Left lung (tissue), 10 donors: Measurements from ENCODE around the gene CHIA. TPM values are rescaled to one million over a fixed set of nuclear protein-coding genes. Genes with fewer than 3 reads are reported as not detected.

Source experiments
- ATAC-seq: fragments of 200-7000 bp; cut with Tn5 transposase; one replicate; pipeline ENCODE4 v1.9.1; 2020; ENCODE audit warnings: moderate library complexity
- DNase-seq, 4 donors: peaks; one replicate each; pipeline ENCODE4 v3.0.0-alpha.2; 2013 to 2020
- H3K27ac ChIP-seq, 2 donors: fragments of 200-600 bp; sonication (generic) in 1 of 2; one replicate each; pipeline versions ENCODE4 v1.5.0 to v1.8.0; 2020 to 2021
- H3K27me3 ChIP-seq, 2 donors: fragments of 200-600 bp; sonication (generic) in 1 of 2; one replicate each; pipeline versions ENCODE4 v1.5.0 to v1.8.0; 2020 to 2021
- H3K36me3 ChIP-seq, 2 donors: fragments of 200-600 bp; sonication (generic) in 1 of 2; one replicate each; pipeline versions ENCODE4 v1.5.0 to v1.8.0; 2020 to 2021
- H3K4me1 ChIP-seq, 2 donors: fragments of 200-600 bp; one replicate each; pipeline ENCODE4 v1.8.0; 2021
- H3K4me3 ChIP-seq, 2 donors: fragments of 200-600 bp; sonication (generic) in 1 of 2; one replicate each; pipeline versions ENCODE4 v1.5.0 to v1.8.0; 2020 to 2021; ENCODE audit warnings: mild to moderate bottlenecking in 1 of 2
- H3K9me3 ChIP-seq, 2 donors: fragments of 200-600 bp; sonication (generic) in 1 of 2; one replicate each; pipeline versions ENCODE4 v1.5.0 to v1.8.0; 2020 to 2021
- intact Hi-C, 2 donors: fragments of 100-400 bp; cut with DNase I; formaldehyde crosslinking; loops; one replicate each; pipeline versions ENCODE4 v1.11.2 to v1.14.2; 2022
- polyA plus RNA-seq, 6 donors: library from polyadenylated mRNA; unstranded; fragments of 120-200 nt; gene quantifications; one replicate each; pipeline ENCODE4 v1.2.1, GENCODE V29; 2013; ENCODE audit not compliant: insufficient read length in 6 of 6
- total RNA-seq, 2 donors: library from RNA; stranded (reverse); fragmentation: NEBNext Ultra II Directional; extraction: Animal tissue kit (Norgen Biotek cat#: 25700); gene quantifications; one replicate each; pipeline ENCODE4 v1.2.1, GENCODE V29; 2021
- TF ChIP-seq, protein P1 (sequence below), 2 donors: fragments of 200-600 bp; sonication (generic) in 1 of 2; IDR thresholded peaks; one replicate each; pipeline versions ENCODE4 v1.5.0 to v1.8.0; 2021; ENCODE audit warnings: antibody characterized with exemption in 2 of 2
- donor health status: DM: no; HTN: yes; CAD: no.
- donor health status: DM: no; HTN: no; CAD: no.

Gene CHIA
- total and polyA plus RNA-seq, 8 donors = 1.1 to 10.2 (median 3.8) TPM; not detected in 1

DNA sequence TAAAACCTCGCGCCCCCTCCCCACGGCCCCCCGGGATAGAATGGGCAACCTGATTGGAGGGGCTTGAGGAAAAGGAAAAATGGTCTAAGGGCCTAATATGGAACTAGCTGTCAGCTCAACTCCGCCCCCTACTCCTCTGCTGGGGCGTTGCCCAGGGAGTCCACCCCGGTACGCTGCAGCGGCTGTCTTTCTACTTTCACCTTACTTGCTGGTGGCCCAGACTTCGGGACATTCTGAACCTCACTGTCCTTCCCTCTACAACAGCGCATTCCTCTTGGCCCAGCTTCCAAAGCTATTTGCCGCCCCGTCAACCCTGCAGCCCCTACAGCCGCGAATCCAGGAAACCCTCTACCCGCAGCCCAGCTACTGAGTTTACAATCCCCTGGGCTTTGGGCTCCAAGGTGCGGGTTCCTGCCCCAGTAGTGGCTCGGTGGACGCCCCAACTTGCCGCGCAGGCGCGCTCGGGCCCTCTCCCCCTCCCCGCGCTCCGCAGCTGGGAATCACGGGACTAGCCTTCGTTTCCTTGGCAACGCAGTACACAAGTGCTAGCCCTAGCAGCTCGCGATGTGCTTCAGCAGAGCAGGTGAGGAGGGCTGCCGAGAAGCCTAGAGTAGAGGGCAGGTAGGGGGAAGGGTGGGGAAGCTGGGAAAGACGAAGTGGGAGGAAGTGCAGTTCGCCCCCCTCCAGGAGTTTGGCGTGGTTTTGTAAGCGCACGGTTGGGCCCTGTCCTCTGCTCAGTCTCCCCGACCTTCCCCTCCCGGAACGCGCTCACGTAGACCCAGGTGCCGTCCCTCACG, 55.6 kb downstream of the CHIA start:
- H3K4me3 ChIP-seq = peak overlapping the region; percentile 38 to 40
- ATAC-seq (peak; percentile 98), DNase-seq (peak; percentile 88 to 95 (median 94))
- intact Hi-C loops = no loop called here
- no peaks in the 10 kb centered on the region for H3K36me3 ChIP-seq
- TF ChIP-seq, protein P1, sequence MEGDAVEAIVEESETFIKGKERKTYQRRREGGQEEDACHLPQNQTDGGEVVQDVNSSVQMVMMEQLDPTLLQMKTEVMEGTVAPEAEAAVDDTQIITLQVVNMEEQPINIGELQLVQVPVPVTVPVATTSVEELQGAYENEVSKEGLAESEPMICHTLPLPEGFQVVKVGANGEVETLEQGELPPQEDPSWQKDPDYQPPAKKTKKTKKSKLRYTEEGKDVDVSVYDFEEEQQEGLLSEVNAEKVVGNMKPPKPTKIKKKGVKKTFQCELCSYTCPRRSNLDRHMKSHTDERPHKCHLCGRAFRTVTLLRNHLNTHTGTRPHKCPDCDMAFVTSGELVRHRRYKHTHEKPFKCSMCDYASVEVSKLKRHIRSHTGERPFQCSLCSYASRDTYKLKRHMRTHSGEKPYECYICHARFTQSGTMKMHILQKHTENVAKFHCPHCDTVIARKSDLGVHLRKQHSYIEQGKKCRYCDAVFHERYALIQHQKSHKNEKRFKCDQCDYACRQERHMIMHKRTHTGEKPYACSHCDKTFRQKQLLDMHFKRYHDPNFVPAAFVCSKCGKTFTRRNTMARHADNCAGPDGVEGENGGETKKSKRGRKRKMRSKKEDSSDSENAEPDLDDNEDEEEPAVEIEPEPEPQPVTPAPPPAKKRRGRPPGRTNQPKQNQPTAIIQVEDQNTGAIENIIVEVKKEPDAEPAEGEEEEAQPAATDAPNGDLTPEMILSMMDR (IDR thresholded peaks at IDR 0.05) = no peak
- peaks cover 0 to 6% of the 10 kb centered on the region in 2 donors for H3K27me3 ChIP-seq
- H3K9me3 ChIP-seq = no peaks in the 10 kb centered on the region
- peak overlapping the region; percentile 55 to 77 for H3K27ac ChIP-seq
- H3K4me1 ChIP-seq = peaks cover 0 to 5% of the 10 kb centered on the region in 2 donors

DNA sequence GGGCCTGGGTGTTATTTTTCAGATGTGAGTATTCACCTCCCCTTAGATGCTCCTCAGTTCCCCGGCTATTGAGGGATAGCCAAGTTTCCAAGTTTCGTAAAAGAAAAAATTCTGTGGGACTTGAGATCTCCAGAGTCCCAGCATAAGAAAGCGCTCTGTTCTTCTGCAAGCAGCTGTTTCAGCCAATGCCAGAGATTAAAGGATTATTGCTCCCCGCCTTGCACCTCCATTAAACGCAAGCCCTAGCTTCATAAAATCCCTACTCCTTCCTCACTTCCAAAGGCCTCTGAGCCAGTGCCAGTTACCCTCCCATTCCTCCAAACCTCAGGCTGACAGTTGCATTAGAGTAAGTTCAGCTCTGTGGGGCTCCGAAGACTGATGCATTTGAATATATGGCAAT, 56.4 kb downstream of the CHIA start:
- peak overlapping the region in 1 of 2 donors; percentile 55 for H3K27ac ChIP-seq
- intact Hi-C loops = no loop called here
- DNase-seq (peak in 2 of 4 donors; percentile 3 to 4), ATAC-seq (no peak)
- H3K4me1 ChIP-seq = peaks cover 0 to 5% of the 10 kb centered on the region in 2 donors
- H3K36me3 ChIP-seq = no peaks in the 10 kb centered on the region
- TF ChIP-seq, protein P1 (IDR thresholded peaks at IDR 0.05) = no peak
- no peaks in the 10 kb centered on the region for H3K9me3 ChIP-seq
- peak overlapping the region; percentile 38 to 40 for H3K4me3 ChIP-seq
- peaks cover 0 to 6% of the 10 kb centered on the region in 2 donors for H3K27me3 ChIP-seq

DNA sequence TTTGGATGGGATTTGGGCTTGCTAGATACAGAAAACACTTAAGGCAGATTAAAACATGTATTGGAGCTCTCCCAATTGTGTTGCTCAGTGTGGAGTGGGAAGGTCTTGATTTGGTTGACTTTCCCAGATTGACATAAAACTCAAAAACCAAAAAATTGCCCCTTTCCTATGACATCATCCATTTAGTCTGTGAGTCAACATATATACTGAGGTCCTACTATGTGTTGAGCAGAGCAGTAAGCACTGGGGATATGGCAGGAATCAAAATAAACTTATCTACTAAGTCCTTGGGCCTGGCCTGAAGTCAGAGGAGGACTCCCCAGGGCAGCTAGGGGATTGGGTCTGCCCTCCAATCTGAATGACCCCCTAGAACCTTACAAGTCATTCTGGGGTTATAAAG, 61.0 kb downstream of the CHIA start:
- H3K36me3 ChIP-seq = no peaks in the 10 kb centered on the region
- ATAC-seq = no peak
- H3K27me3 ChIP-seq = no peaks in the 10 kb centered on the region
- H3K4me1 ChIP-seq = peaks cover 0 to 2% of the 10 kb centered on the region in 2 donors
- H3K4me3 ChIP-seq = no peak overlapping the region
- no peak for DNase-seq
- no peaks in the 10 kb centered on the region for H3K9me3 ChIP-seq
- TF ChIP-seq, protein P1 (IDR thresholded peaks at IDR 0.05) = no peak
- intact Hi-C loops = no loop called here
- no peak overlapping the region for H3K27ac ChIP-seq

DNA sequence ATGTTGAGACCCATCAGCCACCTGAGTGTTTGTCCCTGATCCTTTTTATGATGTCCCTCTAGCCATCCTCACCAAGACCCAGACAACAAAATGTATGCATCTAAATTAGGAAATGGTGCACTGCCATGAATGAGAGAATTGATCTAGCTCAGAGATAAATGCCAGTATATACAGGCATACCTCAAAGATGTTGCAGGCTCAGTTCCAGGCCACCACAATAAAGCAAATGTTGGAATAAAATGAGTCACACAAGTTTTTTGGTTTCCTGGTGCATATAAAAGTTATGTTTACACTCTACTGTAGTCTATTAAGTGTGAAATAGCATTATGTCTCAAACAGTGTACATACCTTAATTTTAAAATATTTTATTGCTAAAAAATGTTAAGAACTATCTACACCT, 63.9 kb downstream of the CHIA start:
- Histone ChIP-seq H3K9me3 (no peaks in the 10 kb centered on the region), H3K27ac (no peak overlapping the region), H3K27me3 (no peaks in the 10 kb centered on the region), H3K36me3 (no peaks in the 10 kb centered on the region), H3K4me3 (no peak overlapping the region), H3K4me1 (no peaks in the 10 kb centered on the region)
- TF ChIP-seq, protein P1 (IDR thresholded peaks at IDR 0.05) = no peak
- intact Hi-C loops = no loop called here
- DNase-seq (no peak), ATAC-seq (no peak)

DNA sequence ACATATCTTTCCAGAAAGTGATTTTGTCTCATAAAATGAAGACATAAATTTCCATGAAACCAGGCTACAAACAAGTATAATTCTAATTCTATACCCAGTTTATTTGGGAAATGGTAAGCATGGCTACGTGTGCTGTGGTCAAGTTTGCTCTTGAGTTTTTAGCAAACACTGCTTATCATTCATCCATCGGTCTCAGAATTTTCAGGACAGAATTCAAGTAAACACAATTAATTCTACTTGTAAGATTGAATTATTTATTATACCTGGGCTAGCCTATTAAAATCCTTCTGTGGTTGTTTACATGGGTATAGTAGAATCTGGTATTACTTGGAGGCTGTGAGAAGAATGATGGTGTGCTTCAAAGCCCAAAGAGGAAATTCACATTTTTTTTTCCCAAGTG, 68.3 kb downstream of the CHIA start:
- Histone ChIP-seq H3K9me3 (no peaks in the 10 kb centered on the region), H3K4me1 (no peaks in the 10 kb centered on the region), H3K36me3 (no peaks in the 10 kb centered on the region), H3K27me3 (no peaks in the 10 kb centered on the region), H3K4me3 (no peak overlapping the region), H3K27ac (no peak overlapping the region)
- TF ChIP-seq, protein P1 (IDR thresholded peaks at IDR 0.05) = no peak
- DNase-seq (no peak), ATAC-seq (no peak)
- intact Hi-C loops = no loop called here
